Uterus (tissue), 2 donors: ENCODE measurements around the gene TMEM117.

ENCODE experiments used
- CTCF ChIP-seq, 4 experiments: fragments of 200-600 bp in 2 of 4; fragments of 450-650 bp in 2 of 4; sonication (generic) in 2 of 4; IDR thresholded peaks; one replicate each; pipeline ENCODE4 v1.5.1; 2016 to 2019; ENCODE audit warnings: antibody characterized with exemption in 4 of 4, mild to moderate bottlenecking in 2 of 4, moderate library complexity in 1 of 4
- POLR2A ChIP-seq, 2 donors: fragments of 450-650 bp; IDR thresholded peaks; one replicate each; pipeline ENCODE4 v1.6.1; 2016; ENCODE audit warnings: antibody characterized with exemption in 2 of 2, mild to moderate bottlenecking in 1 of 2, moderate library complexity in 1 of 2

- TF ChIP-seq POLR2A (IDR thresholded peaks at IDR 0.05) (no peak), CTCF (IDR thresholded peaks at IDR 0.05) (no peak)
Measured at GRCh38 chr12:44059476-44059875, 223.6 kb downstream of the TMEM117 start.
